Muscle layer of duodenum (tissue), 2 donors: ENCODE results near the gene OSBPL2.

ENCODE experiments used
- H3K27ac ChIP-seq: one replicate; pipeline ENCODE4 v1.7.0; 2013; ENCODE audit warnings: mild to moderate bottlenecking, low read length
- H3K27me3 ChIP-seq: one replicate; pipeline ENCODE4 v1.7.0; 2013; ENCODE audit warnings: low read depth, mild to moderate bottlenecking, control low read depth, low read length
- H3K36me3 ChIP-seq, 2 donors: one replicate each; pipeline ENCODE4 v1.7.0; 2013; ENCODE audit warnings: low read length in 2 of 2, control low read depth in 1 of 2, mild to moderate bottlenecking in 1 of 2; ENCODE audit not compliant: insufficient read depth in 2 of 2, control insufficient read depth in 1 of 2
- H3K4me1 ChIP-seq, 2 donors: one replicate each; pipeline ENCODE4 v1.7.0; 2013; ENCODE audit warnings: low read length in 2 of 2, mild to moderate bottlenecking in 2 of 2, control low read depth in 1 of 2, moderate library complexity in 1 of 2; ENCODE audit not compliant: insufficient read depth in 2 of 2, control insufficient read depth in 1 of 2
- H3K4me3 ChIP-seq, 2 donors: one replicate each; pipeline ENCODE4 v1.7.0; 2013; ENCODE audit warnings: low read length in 2 of 2, low read depth in 1 of 2, mild to moderate bottlenecking in 1 of 2
- H3K9me3 ChIP-seq, 2 donors: one replicate each; pipeline ENCODE4 v1.7.0; 2013; ENCODE audit warnings: low read length in 2 of 2, control low read depth in 1 of 2, mild to moderate bottlenecking in 1 of 2; ENCODE audit not compliant: control insufficient read depth in 1 of 2
- donor health status: healthy.

The OSBPL2 gene

GRCh38 chr20:62289898-62290297 lies 51.6 kb downstream of the OSBPL2 start:
- Histone ChIP-seq H3K27ac (no peak overlapping the region), H3K9me3 (no peaks in the 10 kb centered on the region), H3K27me3 (no peaks in the 10 kb centered on the region), H3K4me1 (no peaks in the 10 kb centered on the region), H3K4me3 (no peak overlapping the region), H3K36me3 (peaks cover 27 to 72% of the 10 kb centered on the region in 2 donors)

- no peak overlapping the region for H3K4me3 ChIP-seq
- no peaks in the 10 kb centered on the region for H3K9me3 ChIP-seq
- H3K27me3 ChIP-seq = no peaks in the 10 kb centered on the region
- H3K36me3 ChIP-seq = peaks cover 34 to 70% of the 10 kb centered on the region in 2 donors
- no peaks in the 10 kb centered on the region for H3K4me1 ChIP-seq
- no peak overlapping the region for H3K27ac ChIP-seq
Measured at GRCh38 chr20:62291251-62292066, 53.1 kb downstream of the OSBPL2 start.

- no peaks in the 10 kb centered on the region for H3K27me3 ChIP-seq
- no peak overlapping the region for H3K27ac ChIP-seq
- H3K36me3 ChIP-seq = peaks cover 34 to 72% of the 10 kb centered on the region in 2 donors
- H3K4me3 ChIP-seq = no peak overlapping the region
- no peaks in the 10 kb centered on the region for H3K9me3 ChIP-seq
- no peaks in the 10 kb centered on the region for H3K4me1 ChIP-seq
Measured at GRCh38 chr20:62292108-62292507, 53.8 kb downstream of the OSBPL2 start.

- peaks cover 34 to 69% of the 10 kb centered on the region in 2 donors for H3K36me3 ChIP-seq
- no peaks in the 10 kb centered on the region for H3K27me3 ChIP-seq
- H3K4me1 ChIP-seq = no peaks in the 10 kb centered on the region
- no peak overlapping the region for H3K27ac ChIP-seq
- no peaks in the 10 kb centered on the region for H3K9me3 ChIP-seq
- H3K4me3 ChIP-seq = no peak overlapping the region
Measured at GRCh38 chr20:62293111-62293784, 54.9 kb downstream of the OSBPL2 start.

GRCh38 chr20:62293946-62294345 lies 55.6 kb downstream of the OSBPL2 start:
- Histone ChIP-seq H3K27ac (no peak overlapping the region), H3K9me3 (no peaks in the 10 kb centered on the region), H3K27me3 (no peaks in the 10 kb centered on the region), H3K4me3 (no peak overlapping the region), H3K36me3 (peaks cover 34 to 67% of the 10 kb centered on the region in 2 donors), H3K4me1 (no peaks in the 10 kb centered on the region)

- Histone ChIP-seq H3K27me3 (no peaks in the 10 kb centered on the region), H3K4me1 (no peaks in the 10 kb centered on the region), H3K36me3 (peaks cover 34 to 61% of the 10 kb centered on the region in 2 donors), H3K9me3 (no peaks in the 10 kb centered on the region), H3K4me3 (no peak overlapping the region), H3K27ac (no peak overlapping the region)
Measured at GRCh38 chr20:62294516-62294915, 56.2 kb downstream of the OSBPL2 start.

GRCh38 chr20:62296724-62297448 lies 58.6 kb downstream of the OSBPL2 start:
- Histone ChIP-seq H3K36me3 (peaks cover 29 to 42% of the 10 kb centered on the region in 2 donors), H3K4me1 (no peaks in the 10 kb centered on the region), H3K4me3 (no peak overlapping the region), H3K27ac (no peak overlapping the region), H3K9me3 (no peaks in the 10 kb centered on the region), H3K27me3 (no peaks in the 10 kb centered on the region)

- H3K27ac ChIP-seq = no peak overlapping the region
- H3K4me3 ChIP-seq = no peak overlapping the region
- no peaks in the 10 kb centered on the region for H3K4me1 ChIP-seq
- H3K36me3 ChIP-seq = peaks cover 25 to 42% of the 10 kb centered on the region in 2 donors
- no peaks in the 10 kb centered on the region for H3K9me3 ChIP-seq
- H3K27me3 ChIP-seq = no peaks in the 10 kb centered on the region
Measured at GRCh38 chr20:62297449-62298227, 59.3 kb downstream of the OSBPL2 start.

GRCh38 chr20:62298577-62299249 lies 60.4 kb downstream of the OSBPL2 start:
- H3K36me3 ChIP-seq = peaks cover 18 to 34% of the 10 kb centered on the region in 2 donors
- peaks cover 0 to 4% of the 10 kb centered on the region in 2 donors for H3K4me1 ChIP-seq
- no peaks in the 10 kb centered on the region for H3K9me3 ChIP-seq
- no peak overlapping the region for H3K27ac ChIP-seq
- H3K4me3 ChIP-seq = no peak overlapping the region
- no peaks in the 10 kb centered on the region for H3K27me3 ChIP-seq

GRCh38 chr20:62299666-62300236 lies 61.4 kb downstream of the OSBPL2 start:
- Histone ChIP-seq H3K27me3 (no peaks in the 10 kb centered on the region), H3K4me1 (peaks cover 8 to 15% of the 10 kb centered on the region in 2 donors), H3K36me3 (peaks cover 10 to 39% of the 10 kb centered on the region in 2 donors), H3K27ac (no peak overlapping the region), H3K9me3 (no peaks in the 10 kb centered on the region), H3K4me3 (no peak overlapping the region)
